ENCODE results near the gene PRSS50.

Gene PRSS50

DNA sequence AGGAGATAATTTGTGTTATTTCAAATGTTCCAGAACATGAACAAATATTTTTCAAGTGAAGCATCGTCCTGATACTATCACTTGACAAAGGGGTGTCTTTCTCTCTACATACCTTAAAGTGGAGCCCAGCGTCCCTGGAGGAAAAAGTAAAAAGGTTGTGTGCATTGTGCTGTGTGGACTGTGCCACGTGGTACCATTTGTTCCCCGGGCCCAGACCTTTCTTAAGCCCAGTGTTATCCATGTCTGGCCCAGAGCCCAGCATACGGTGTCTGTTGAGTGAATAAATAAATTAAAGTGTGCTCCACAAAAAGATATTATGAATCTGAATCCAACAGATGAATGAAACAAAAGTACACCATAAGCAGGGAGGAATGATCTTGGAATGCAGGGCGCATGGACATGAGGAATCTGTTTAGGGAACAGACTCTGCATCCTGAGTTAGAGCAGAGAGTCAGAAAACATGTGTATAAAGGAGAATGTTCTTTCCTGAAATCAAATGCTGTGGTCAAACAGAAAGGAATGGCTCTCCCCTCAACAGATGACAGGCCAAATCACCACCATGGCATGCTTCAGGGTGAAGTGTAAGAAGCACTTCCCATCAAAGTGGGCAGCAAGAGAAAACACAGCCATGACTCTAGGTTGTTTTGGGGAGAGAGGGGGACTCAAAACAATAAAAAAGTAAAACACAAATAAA is 8.1 kb upstream of the PRSS50 start:
- no peak overlapping the region for H3K4me3 ChIP-seq (replicated peaks in 1 of 2; ENCODE audit: low read depth in 2 of 2, low read length in 2 of 2)
- TF ChIP-seq, protein P1, sequence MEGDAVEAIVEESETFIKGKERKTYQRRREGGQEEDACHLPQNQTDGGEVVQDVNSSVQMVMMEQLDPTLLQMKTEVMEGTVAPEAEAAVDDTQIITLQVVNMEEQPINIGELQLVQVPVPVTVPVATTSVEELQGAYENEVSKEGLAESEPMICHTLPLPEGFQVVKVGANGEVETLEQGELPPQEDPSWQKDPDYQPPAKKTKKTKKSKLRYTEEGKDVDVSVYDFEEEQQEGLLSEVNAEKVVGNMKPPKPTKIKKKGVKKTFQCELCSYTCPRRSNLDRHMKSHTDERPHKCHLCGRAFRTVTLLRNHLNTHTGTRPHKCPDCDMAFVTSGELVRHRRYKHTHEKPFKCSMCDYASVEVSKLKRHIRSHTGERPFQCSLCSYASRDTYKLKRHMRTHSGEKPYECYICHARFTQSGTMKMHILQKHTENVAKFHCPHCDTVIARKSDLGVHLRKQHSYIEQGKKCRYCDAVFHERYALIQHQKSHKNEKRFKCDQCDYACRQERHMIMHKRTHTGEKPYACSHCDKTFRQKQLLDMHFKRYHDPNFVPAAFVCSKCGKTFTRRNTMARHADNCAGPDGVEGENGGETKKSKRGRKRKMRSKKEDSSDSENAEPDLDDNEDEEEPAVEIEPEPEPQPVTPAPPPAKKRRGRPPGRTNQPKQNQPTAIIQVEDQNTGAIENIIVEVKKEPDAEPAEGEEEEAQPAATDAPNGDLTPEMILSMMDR (IDR thresholded peaks at IDR 0.05; ENCODE audit: low read depth, low read length) = no peak
- no peak for DNase-seq (ENCODE audit: low read depth in 2 of 2)

DNA sequence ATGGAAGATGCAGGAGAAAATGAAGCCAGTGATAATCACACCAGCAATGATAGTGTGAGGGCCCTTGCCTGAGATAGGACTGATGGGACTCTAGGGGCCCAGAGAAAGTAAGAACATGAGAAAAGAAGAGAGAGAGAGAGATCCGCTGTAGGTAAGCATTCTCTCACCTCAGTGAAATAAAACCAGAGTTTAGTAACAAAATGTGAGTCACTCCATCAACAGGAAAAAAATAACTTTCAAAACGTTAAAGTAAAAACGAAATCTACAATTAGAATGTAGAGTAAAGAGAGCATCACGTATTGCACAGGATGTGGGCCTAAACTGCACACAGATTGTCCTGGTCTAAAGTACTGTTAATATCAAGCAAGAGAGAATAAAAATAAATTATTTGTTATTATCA is 6.8 kb upstream of the PRSS50 start:
- TF ChIP-seq, protein P1 (IDR thresholded peaks at IDR 0.05; ENCODE audit: low read depth, low read length) = no peak
- H3K4me3 ChIP-seq (replicated peaks in 1 of 2; ENCODE audit: low read depth in 2 of 2, low read length in 2 of 2) = no peak overlapping the region
- no peak for DNase-seq (ENCODE audit: low read depth in 2 of 2)

DNA sequence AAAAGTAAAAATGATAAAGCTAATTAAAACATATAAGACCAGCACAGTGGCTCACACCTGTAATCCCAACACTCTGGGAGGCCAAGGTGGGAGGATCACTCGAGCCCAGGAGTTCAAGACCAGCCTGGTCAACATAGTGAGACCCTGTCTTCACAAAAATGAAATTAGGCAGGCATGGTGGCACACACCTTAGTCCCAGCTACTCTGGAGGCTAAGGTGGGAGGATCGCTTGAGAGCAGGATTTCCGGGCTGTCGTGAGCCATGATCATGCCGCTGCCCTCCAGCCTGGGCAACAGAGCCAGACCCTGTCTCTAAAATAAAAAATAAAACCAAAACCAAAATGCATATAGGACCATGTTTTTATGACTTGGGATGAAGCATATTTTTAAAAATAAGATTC is 4.8 kb upstream of the PRSS50 start:
- TF ChIP-seq, protein P1 (IDR thresholded peaks at IDR 0.05; ENCODE audit: low read depth, low read length) = no peak
- no peak overlapping the region for H3K4me3 ChIP-seq (replicated peaks in 1 of 2; ENCODE audit: low read depth in 2 of 2, low read length in 2 of 2)
- no peak for DNase-seq (ENCODE audit: low read depth in 2 of 2)

DNA sequence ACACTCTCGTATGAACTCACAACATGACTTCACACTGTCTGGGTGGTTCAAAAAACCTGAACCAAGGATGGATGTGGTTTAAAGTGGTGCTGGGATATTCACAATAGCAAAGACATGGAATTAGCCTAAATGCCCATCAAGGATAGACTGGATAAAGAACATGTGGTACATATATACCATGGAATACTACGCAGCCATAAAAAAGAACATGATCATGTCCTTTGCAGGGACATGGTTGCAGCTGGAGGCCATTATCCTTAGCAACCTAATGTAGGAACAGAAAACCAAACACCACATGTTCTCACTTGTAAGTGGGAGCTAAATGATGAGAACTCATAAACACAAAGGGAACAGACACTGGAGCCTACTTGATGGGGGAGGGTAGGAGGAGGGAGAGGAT is 3.3 kb upstream of the PRSS50 start:
- no peak overlapping the region for H3K4me3 ChIP-seq (replicated peaks in 1 of 2; ENCODE audit: low read depth in 2 of 2, low read length in 2 of 2)

DNA sequence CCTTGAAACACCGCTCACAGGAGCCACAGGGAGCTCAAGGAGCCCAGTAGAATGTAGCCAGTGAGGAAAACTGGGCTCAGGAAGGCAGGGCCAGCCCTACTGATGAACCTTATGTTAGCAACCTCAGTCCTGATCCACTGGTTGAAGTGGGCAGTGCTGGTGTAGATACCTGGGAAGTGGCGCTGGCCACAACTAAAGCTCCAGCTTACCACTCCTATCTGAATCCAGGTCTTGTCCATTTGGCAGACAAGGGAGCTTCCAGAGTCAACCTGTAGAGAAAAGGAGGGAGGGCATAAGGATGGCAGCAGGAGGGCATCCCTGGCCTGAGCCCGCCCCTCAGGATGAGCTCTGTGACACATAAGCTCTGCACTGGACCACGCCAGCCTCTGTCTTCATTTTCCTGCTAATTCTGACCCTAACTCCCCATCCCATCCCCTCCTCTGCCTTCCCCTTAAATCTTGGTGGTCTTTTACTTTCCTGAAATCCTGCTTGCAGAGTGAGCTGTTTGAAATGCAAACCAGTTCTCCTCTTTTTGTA is 2.1 kb upstream of the PRSS50 start:
- no peak for DNase-seq (ENCODE audit: low read depth in 2 of 2)
- H3K4me3 ChIP-seq (replicated peaks in 1 of 2; ENCODE audit: low read depth in 2 of 2, low read length in 2 of 2) = no peak overlapping the region
- TF ChIP-seq, protein P1 (IDR thresholded peaks at IDR 0.05; ENCODE audit: low read depth, low read length) = no peak

More for the DNA sequence above, 3.3 kb upstream of the PRSS50 start:
- DNase-seq (ENCODE audit: low read depth in 2 of 2) = no peak
- TF ChIP-seq, protein P1 (IDR thresholded peaks at IDR 0.05; ENCODE audit: low read depth, low read length) = no peak

DNA sequence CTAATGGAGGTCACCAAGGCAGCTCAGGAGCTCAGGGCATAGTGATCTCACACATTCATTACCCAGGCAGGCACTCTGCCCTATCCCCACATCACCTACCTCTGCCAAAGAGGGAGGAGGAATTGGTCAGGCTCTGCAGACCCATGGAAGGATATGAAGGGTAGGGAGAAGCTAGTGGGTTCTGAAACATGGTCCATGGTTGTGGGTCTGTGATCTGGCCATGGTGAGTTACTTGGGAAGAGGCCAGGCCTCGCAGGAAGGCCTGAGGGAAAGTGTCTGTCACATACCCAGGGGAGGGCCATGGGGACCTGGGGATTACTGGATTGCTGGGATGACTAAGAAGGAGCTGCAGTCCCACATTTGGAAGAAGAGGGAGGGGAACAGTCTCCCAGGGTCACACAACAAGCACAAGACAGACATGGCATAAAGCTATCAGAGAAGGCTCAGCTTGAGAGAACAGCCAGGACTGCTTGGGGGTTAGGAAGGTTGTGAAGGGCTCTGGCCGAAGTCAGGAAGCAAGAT is 1.4 kb upstream of the PRSS50 start:
- TF ChIP-seq, protein P1 (IDR thresholded peaks at IDR 0.05; ENCODE audit: low read depth, low read length) = no peak
- DNase-seq (ENCODE audit: low read depth in 2 of 2) = no peak
- no peak overlapping the region for H3K4me3 ChIP-seq (replicated peaks in 1 of 2; ENCODE audit: low read depth in 2 of 2, low read length in 2 of 2)
